GM23338 (cell line): ENCODE measurements around the gene SACS.

ENCODE experiments used
- CREB1 ChIP-seq: fragments of 250-450 bp; sonication (Bioruptor Pico); IDR thresholded peaks from 2 replicates; pipeline ENCODE4 v1.5.0; 2020; ENCODE audit warnings: low read depth, mild to moderate bottlenecking, moderate library complexity
- EZH2 ChIP-seq: fragments of 200-600 bp; sonication (generic); IDR thresholded peaks from one replicate; pipeline ENCODE4 v1.8.0; 2017; ENCODE audit warnings: antibody characterized with exemption, mild to moderate bottlenecking, low read depth; ENCODE audit not compliant: unreplicated experiment
- EZH2phosphoT487 ChIP-seq: fragments of 200-600 bp; sonication (generic); IDR thresholded peaks from one replicate; pipeline ENCODE4 v1.8.1; 2018; ENCODE audit warnings: antibody characterized with exemption; ENCODE audit not compliant: unreplicated experiment
- JUNB ChIP-seq: IDR thresholded peaks from one replicate; pipeline ENCODE4 v1.6.1; 2016; ENCODE audit warnings: antibody characterized with exemption; ENCODE audit not compliant: unreplicated experiment
- POLR2AphosphoS5 ChIP-seq: IDR thresholded peaks from 2 replicates; pipeline ENCODE4 v1.6.1; 2016; ENCODE audit warnings: antibody characterized with exemption, low read depth
- STAT1 ChIP-seq: IDR thresholded peaks from one replicate; pipeline ENCODE4 v1.6.1; 2016; ENCODE audit warnings: antibody characterized with exemption; ENCODE audit not compliant: unreplicated experiment
- TF ChIP-seq, protein P1 (sequence below), 2 experiments: fragments of 200-600 bp in 1 of 2; sonication (generic) in 1 of 2; conservative IDR thresholded peaks; 2 replicates each; pipeline versions ENCODE4 v1.5.1 to v1.6.1; 2016 to 2017; ENCODE audit warnings: antibody characterized with exemption in 2 of 2, low read depth in 2 of 2, mild to moderate bottlenecking in 2 of 2, moderate library complexity in 1 of 2
- TF ChIP-seq, protein P2 (sequence below): IDR thresholded peaks from one replicate; pipeline ENCODE4 v1.6.1; 2018; ENCODE audit warnings: antibody characterized with exemption; ENCODE audit not compliant: unreplicated experiment
- TF ChIP-seq, protein P3 (sequence below): IDR thresholded peaks from 2 replicates; pipeline ENCODE4 v1.6.1; 2016; ENCODE audit warnings: antibody characterized with exemption

DNA sequence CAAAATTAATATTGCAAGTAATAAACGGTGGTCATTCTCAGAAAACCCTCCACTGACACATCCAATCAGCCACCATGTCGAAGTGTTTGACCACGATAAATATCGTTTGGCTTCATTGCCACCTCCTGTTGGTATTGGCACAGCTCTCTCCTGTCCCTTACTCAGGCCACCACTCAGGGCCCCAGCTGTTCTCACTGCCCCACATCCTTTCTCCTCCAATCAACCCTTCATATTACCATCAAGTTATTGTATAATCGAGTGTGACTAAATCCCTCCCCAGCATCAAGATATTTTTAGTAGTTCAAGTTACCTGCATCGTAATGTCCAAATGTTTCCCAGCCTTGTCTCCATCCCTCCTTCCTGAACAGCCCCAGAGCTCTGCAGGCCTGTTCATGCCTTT is 50.4 kb downstream of the SACS start:
- TF ChIP-seq STAT1 (no peak), EZH2 (no peak), EZH2phosphoT487 (no peak), JUNB (no peak), POLR2AphosphoS5 (no peak), CREB1 (no peak)
- TF ChIP-seq, protein P1, sequence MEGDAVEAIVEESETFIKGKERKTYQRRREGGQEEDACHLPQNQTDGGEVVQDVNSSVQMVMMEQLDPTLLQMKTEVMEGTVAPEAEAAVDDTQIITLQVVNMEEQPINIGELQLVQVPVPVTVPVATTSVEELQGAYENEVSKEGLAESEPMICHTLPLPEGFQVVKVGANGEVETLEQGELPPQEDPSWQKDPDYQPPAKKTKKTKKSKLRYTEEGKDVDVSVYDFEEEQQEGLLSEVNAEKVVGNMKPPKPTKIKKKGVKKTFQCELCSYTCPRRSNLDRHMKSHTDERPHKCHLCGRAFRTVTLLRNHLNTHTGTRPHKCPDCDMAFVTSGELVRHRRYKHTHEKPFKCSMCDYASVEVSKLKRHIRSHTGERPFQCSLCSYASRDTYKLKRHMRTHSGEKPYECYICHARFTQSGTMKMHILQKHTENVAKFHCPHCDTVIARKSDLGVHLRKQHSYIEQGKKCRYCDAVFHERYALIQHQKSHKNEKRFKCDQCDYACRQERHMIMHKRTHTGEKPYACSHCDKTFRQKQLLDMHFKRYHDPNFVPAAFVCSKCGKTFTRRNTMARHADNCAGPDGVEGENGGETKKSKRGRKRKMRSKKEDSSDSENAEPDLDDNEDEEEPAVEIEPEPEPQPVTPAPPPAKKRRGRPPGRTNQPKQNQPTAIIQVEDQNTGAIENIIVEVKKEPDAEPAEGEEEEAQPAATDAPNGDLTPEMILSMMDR (conservative IDR thresholded peaks at IDR 0.05; ENCODE audit: low read depth in 2 of 2), result no peak
- TF ChIP-seq, protein P2, sequence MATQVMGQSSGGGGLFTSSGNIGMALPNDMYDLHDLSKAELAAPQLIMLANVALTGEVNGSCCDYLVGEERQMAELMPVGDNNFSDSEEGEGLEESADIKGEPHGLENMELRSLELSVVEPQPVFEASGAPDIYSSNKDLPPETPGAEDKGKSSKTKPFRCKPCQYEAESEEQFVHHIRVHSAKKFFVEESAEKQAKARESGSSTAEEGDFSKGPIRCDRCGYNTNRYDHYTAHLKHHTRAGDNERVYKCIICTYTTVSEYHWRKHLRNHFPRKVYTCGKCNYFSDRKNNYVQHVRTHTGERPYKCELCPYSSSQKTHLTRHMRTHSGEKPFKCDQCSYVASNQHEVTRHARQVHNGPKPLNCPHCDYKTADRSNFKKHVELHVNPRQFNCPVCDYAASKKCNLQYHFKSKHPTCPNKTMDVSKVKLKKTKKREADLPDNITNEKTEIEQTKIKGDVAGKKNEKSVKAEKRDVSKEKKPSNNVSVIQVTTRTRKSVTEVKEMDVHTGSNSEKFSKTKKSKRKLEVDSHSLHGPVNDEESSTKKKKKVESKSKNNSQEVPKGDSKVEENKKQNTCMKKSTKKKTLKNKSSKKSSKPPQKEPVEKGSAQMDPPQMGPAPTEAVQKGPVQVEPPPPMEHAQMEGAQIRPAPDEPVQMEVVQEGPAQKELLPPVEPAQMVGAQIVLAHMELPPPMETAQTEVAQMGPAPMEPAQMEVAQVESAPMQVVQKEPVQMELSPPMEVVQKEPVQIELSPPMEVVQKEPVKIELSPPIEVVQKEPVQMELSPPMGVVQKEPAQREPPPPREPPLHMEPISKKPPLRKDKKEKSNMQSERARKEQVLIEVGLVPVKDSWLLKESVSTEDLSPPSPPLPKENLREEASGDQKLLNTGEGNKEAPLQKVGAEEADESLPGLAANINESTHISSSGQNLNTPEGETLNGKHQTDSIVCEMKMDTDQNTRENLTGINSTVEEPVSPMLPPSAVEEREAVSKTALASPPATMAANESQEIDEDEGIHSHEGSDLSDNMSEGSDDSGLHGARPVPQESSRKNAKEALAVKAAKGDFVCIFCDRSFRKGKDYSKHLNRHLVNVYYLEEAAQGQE, result no peak
- TF ChIP-seq, protein P3, sequence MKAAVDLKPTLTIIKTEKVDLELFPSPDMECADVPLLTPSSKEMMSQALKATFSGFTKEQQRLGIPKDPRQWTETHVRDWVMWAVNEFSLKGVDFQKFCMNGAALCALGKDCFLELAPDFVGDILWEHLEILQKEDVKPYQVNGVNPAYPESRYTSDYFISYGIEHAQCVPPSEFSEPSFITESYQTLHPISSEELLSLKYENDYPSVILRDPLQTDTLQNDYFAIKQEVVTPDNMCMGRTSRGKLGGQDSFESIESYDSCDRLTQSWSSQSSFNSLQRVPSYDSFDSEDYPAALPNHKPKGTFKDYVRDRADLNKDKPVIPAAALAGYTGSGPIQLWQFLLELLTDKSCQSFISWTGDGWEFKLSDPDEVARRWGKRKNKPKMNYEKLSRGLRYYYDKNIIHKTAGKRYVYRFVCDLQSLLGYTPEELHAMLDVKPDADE, result no peak
